NCI-H2196 (cell line): Measurements from ENCODE around the gene CRB2.
A peak's percentile ranks its signal among the peaks of the same experiment; 100 is the strongest.
"Not testable (repeated sequence)": the region's sequence is repeated elsewhere in the genome, so short reads cannot be mapped to it uniquely, and the experiment has no call there.

Experiments used
- DNase-seq: peaks from one replicate; lab custom pipeline; 2025; ENCODE audit not compliant: unreplicated experiment; lab: John Stamatoyannopoulos, UW

The CRB2 gene

DNA sequence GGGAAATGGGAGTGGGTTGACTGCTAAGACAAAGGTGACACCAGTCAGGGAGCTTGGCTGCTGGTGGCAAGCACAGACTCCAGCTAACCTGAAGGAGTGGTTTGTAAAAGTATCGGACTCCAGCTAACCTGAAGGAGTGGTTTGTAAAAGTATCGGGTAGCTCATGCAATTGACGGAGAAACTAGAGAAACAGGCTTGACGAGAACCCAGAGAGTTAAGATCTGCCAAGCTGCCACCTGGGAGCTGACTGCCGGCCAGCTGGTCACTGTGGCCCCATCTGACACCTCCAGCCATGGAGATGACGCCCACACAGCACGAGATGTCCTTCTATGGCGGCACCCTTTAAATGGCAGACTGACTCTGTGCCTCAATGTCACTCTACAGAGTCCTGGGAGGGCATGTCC lies 28.3 kb upstream of the CRB2 start:
- peak; percentile 78 for DNase-seq

DNA sequence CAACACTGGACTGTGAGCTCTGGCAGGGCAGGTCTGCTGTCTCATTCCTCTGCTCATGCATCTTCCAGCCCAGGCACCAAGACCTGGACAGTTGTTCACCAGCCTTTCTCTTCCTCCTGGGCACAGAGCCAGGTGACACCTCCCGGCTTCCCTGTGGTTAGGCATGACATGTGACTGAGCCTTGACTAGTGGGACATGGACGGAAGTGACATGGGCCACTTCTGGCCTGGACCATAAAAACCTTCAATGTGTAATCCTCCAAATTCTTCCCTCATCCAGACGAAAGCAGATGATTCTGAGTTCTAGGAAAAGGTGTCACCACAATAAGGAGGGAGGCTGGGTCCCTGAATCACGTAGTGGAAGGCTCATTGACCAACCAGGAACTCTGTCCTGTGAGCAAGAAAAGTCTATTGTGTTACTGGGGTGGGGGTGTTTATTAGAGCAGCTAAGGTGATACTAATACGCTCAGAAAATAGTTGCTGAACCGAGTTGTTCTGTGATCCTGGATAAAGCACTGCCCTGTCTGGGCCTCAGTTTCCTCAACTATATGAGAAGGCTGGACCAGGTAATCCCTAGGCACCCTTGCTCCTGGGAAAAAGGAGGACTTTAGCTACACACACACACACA lies 26.6 kb upstream of the CRB2 start:
- DNase-seq = peak; percentile 16

DNA sequence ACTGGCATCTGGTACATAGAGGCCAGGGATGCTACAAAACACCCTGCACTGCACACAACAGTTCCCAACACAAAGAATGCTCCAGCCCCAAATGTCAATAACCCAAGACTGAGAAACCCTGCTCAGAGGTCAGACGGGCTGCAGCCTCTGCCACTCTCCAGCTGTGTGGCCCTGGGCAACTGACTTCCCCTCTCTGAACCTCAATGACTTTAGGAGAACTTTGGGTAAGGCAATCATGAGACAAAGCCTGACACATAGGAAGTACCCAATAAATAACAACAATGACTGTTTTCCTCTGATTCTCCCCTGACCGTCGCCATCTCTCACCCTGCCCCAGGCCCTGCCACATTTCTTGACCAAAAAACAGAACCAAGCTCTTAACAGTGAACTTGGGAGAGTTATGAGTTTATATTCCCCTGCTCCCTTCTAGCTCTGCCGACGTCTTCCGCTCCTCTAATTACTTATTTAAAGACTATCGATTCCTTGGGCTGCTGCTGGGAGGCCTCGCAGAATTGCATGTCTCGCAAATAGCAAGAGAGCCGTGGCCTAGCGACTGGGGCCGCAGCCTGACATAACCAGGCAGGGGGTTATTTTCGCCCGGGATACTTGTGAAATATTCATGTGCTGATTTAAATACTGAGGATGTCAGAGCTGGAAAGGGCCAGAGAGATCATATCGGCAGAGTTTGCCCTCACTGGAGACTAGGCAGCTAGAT lies 24.5 kb upstream of the CRB2 start:
- no peak for DNase-seq

DNA sequence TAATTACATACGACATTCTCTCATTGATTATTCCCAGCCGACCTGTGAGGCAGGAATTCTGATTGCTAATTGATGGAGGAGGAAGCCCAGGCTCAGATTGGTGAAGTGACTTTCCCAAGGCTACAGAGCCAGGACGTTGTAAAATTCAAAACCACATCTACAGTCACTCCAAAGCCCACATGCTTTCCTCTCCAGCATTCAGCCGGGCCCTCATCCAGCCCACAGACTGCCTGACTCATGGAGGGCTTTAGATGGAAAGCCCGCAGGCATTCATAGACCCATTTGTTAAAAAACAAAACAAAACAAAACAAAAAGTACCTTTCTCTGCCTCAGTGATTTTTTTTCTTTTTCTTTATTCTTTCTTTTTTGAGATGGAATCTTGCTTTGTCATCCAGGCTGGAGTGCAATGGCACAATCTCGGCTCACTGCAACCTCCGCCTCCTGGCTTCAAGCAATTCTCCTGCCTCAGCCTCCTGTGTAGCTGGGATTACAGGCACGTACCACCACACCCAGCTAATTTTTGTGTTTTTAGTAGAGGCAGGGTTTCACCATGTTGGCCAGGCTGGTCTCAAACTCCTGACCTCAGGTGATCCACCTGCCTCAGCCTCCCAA lies 22.8 kb upstream of the CRB2 start:
- DNase-seq = not testable (repeated sequence)

DNA sequence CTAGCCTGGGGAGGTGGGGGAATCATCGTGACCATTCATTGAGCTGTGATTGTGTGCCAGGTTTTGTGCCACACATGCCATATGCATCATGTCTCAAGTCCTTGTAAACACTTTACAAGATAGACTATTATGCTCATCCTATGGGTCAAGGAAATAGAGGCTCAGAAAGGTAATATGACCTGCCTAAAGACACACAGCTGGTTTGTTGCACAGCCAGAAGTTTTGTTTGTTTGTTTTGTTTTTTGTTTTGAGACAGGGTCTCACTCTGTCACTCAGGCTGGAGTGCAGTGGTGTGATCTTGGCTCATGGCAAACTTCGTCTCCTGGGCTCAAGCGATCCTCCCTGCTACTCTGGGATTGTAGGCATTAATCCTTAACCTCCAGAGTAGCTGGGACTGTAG lies 21.4 kb upstream of the CRB2 start:
- no peak for DNase-seq

DNA sequence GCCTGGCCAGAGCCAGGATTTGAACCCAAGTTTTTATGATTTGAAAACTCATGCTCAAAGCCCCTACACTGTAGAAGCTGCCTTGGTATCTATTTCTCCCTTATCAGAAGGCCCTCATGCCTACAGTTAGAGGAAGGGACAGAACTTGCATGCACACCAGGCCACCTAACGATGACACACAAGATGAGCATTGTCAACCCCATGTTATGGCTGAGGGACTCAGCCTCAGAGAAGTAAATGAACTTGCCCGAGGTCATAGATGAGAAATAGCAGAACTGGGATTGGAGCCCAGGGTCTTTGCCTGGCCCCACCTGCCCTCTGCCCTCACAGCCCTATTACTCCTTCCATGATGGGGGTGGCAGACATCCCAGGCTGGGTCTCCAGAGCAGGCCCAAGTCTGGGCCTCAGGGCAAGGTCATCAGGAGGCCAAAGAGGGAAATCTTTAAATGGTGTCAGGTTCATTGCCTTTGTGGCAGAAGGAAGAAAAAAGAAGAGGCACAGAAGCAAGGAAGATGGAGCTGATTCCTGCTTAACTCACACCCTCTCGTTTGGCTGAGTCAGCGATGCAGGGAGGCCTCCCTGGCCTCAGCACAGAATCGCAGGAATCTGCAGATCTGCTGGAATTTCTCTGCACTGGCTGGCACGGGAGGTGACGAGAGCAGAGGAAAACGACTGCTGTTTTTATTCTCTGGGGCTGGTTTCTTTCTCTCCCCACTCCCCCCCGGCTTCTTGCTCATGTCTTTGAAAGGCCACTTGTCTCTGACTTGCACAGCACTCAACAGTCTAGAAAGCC lies 20.6 kb upstream of the CRB2 start:
- no peak for DNase-seq

DNA sequence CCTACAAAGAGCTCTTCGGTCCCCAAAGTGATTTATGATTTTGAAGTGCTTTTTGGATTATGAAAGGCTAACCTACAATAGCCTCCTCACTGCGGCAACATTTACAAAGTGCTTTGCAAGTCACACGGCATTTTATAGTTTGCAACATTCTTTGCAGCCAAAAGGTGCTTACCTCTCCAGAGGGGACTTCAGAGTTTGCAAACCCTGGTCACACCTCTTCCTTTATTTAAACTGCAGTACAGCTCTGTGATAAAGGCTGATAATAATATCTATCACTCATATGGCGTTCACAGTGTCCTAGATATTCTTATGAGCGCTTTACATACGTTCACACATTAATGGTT lies 20.0 kb upstream of the CRB2 start:
- no peak for DNase-seq

DNA sequence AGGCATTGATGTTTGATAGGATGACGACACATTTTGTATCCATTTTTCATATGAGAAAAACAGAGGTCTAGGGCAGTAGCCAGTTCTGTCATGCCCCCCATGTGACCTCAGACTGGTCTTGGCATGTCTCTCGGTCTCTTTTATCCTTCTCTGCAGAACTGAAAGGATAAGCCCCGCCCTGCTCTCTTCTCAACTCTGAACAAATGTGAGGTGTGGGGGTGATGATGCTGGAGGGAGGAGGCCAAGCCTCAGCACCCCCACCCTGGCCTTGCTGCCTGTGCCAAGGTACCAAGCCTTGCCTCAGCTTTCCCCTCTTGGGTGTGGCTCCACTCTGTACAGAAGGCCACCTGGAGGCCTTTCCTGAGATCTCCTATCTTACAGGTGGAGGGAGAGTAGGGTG lies 19.5 kb upstream of the CRB2 start:
- DNase-seq = no peak

DNA sequence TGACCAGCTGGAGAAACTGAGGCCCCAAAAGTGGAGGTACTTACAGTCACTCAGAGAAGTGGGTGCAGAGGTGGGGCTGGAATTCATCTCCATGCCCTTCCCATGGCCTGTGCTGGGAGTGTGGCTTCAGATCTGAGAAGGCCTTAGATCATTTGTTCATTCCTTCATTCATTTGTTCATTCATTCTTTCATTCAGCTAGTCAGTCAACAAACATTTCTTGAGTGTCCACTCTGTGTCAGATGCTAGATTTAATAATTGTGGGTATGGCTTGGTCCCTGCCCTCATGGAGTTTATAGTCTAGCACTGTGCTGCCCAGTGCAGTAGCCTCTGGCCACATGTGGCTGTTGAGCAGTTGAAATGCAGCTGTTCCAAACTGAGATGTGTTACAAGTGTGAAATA lies 19.0 kb upstream of the CRB2 start:
- no peak for DNase-seq

DNA sequence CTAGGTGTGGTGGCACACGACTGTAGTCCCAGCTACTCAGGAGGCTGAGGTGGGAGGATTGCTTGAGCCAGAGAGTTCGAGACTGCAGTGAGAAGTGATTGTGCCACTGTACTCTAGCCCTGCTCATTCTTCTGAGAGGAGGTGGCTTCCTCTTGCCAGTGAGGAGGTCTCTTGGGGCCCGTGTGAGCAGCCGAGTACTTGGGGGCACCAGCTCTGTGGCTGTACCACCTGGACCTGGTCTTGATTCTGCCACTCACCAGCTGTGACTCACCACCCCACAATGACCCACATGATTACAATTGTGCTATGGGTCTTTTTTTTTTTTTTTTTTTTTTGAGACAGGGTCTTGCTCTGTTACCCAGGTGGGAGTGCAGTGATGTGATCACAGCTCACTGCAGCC lies 18.0 kb upstream of the CRB2 start:
- DNase-seq = no peak

DNA sequence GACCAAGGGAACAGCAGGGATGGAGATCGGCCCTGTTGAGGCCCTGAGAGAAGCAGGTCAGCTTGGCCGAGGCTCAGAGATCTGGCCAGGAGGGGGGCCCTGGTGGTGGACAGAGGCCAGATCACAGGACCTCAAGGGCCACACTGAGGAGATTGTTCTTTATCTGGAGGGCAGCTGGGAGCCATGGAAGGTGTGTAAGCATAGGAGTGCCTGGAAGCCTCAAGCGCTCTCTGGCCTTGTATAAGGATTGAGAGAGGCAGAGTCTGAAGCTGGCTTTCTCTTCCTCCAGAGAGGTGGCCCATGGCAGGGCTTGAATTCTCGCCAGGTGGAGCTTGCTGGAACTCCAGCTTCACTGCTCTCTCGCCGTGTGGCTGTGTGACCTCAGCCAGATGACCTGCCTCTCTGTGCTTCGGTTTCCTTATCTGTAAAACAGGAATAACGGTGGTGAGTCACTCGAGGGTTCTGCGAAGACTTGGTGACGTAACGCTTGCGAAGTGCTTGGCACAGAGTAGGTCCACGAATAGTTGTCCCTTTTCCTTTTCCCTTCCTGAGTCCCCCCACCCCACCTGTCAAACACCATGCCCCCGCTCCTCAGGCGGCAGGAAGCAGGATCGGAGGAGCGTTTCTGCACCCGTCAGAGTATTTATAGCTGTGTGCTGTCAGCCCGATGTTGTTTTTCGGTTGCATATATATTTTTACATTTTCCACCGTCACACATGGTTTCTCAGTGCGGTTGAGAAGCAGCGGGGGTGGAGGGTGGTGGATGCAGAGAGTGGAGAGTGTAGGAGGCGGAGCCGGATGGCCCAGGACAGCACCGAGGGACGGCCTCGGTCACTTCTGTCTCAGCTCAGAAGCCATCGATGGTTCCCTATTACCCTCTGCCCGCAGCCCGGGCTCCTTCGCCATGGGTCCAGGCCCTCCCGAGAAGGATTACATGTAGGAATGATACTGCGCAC lies 17.0 kb upstream of the CRB2 start:
- DNase-seq = no peak

DNA sequence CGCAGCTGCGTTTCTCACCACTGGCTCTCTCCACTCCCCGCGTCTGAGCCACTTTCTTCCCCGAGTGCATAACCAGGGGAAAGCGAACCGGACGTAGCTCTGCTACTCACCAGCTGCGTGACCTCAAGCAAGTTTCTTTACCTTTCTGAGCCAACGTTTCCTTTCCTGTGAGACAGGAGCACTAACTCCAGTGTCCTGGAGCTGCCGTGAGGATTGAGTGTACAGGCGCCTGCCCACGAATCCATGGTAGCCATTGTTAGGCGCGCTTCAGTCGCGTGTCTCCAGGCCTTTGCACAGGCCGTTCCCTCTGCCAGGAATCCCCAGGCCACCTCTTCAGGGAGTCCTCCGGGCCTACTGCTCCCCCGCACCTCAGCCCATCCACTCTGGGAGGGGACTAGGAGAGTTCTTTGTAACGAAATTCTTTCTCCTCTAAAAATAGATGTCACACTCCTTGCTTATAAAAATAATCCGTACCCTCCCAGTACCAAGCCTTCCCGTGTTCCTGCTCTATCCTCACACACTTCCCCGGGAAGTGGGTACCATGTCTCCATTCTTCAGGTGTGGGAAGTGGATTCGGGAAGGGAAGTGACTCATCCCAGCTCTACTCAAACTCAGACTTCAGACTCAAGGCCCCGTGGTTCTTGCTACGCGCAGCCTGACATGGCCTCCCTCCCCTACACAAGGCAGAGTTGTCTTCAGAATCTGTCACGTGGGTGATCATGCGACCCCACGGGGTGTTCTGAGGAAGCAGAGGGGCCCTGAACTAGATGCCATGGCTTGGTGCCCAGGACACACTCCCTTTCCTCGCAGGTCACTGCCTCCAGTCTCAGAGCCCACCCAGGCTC lies 16.1 kb upstream of the CRB2 start:
- no peak for DNase-seq

DNA sequence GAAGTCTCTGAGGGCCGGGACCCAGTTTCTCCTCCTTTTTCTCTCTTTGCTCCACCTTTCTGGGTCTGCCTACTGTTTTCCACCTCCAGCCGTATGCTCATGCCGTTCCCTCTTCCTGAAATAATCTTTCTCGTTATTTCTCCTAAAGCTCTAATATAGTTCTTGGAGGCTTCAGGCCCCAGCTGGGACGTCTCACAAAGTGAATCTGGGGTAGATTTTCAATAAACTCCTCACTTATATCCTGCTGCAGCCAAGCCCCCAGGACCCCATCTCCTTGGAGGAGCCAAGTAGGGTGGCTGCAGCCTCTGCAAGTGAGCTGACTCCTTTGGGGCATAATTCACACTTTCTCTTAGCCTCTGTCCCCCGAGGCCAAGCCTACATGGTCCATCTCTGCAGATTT lies 14.2 kb upstream of the CRB2 start:
- no peak for DNase-seq

DNA sequence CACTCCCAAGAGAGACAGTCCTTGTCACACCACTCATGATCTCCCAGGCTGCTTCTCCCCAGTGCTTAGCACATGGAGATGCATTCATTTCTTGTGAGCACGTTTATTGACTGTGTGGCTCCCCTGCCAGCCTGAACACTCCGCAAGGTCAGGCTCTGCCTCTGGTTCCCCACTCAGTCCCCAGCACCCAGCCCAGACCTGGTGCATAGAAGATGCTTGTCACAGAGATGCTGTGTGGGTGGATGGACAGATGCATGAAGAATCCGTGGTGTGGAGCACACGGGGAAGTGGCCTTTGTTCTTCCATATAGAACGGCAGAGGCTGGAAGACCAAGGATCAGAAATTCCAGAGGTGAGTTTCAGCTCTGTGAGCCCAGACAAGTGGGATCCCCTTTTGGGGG lies 13.8 kb upstream of the CRB2 start:
- DNase-seq = no peak

DNA sequence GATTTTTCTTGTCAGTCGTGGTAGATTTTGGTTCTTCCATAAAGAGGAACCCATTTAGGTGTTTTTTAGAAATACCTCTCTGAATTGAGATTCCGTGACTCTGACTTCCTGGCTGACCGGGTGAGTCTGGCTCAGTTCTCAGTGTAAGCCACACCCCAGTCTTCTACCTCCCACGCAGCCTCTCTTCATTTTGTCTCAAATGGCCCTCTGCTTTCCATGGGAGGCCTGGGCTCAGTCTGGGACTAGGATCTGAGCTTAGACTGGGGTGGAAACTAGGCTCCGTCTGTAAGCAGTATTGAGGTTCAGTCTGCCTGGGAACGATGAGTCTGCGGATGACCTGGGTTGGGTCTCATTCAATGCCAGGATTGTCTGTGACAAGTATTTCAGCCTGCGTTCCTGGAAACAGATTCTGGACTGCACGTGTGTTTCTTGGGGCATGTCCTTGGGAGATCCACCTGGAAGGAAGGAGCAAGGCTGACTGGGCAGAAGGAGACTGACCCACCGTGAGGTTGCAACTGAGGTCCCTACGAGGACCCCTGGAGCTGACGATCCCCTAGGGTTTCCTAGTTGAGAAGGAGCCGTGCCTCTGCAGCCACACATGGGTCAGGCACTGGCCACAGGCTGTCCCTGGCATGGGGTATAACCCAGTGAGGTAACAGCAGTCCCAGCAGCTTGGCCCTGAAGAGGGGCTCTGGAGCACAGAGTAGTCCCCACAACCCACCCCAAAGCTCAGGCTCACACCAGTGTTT lies 12.4 kb upstream of the CRB2 start:
- no peak for DNase-seq

DNA sequence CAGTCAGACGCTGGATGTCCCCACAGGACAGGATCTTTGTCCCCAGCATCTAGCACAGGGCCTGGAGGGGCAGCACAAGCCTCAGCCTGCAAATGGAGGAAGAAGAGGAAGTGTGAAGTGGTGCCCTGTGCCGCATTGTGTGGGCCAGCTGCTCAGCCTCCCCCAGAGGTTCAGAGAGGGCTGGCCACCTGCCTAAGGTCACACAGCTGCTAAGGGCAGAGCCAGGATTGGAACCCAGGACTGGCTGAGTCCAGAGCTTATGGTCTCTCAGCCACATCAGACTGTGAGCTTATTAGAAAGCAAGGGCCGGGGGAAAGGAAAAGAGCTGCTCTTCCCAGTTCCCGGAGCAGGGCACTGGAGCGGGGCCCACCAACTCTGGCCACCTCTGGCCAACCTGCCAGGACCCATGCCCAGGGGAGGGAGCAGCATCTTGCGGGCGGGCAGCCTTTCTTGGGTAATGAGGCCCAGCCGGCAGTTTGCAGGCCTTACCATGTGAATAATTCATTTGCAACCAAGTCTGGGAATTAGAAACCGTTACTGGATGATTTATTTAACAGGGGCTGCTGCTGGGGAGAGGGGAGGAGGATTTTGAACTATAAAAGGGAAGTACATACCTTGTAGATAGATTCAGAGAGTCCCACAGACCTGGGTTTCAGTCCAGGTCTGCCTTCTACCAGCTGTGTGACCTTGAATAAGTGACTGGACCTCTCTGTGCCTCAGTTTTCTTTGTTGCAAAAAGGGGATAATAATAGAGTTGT lies 11.6 kb upstream of the CRB2 start:
- no peak for DNase-seq

DNA sequence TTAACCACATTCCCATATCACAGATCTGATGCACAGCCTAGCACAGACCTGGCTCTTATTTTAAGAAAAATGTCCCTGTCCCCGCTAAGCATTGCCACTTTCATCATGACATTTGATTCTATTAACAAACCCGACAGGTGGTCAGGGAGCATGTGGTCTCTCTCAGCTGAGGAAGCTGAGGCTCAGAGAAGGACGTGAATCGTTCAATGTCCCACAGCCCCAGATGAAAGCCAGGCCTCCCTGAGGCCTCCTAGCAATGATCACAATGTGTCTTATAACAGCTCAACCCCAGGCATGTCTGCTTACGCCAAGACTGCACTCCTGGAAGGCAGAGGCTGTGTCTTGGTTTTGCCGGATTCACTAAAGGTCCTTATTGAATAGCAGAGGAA lies 10.4 kb upstream of the CRB2 start:
- DNase-seq = no peak

DNA sequence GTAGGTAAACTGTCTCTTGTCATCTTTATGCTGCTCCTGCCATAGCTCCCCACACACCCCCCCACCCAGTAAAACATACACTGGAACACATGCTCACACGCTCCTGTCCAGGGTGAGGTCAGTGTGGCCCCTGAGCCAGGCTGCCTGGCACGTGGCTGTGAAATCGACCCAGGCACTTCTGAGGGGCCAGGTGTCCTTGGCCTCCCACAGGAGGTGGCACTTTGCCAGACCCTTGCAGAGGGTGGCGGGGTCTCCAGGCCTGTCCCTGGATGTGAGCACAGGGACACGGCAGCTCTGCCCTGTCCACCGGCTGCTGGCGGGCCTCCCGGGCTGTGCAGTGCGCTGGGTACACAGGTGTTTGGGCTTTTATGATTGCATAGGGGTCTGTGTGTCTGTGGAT lies 10.0 kb upstream of the CRB2 start:
- DNase-seq = no peak

DNA sequence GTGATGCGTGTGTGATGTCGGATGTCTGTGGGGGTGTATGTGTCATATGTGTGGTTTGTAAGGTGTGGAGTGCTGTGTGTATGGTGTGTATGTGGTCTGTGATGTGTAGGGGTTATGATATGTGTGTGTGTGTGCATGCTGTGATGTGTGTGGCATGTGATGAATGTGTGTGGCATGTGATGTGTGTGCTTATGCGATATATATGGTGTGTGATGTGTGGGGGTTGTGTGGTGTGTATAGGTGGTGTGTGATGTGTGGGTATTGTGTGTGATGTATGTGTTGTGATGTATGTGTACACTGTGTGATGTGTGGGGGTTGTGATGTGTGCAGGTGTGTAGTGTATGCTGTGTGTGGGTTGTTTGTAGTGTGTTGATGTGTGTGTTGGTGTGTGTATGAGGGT lies 9.2 kb upstream of the CRB2 start:
- no peak for DNase-seq
